Cerebellar cortex (tissue), 1 donor: ENCODE results near the gene TP53TG5.

ENCODE experiments used
- DNase-seq: peaks from one replicate; pipeline ENCODE4 v3.0.0-alpha.2; 2015; ENCODE audit warnings: low spot score

The TP53TG5 gene

GRCh38 chr20:45378191-45378590, at the start of gene TP53TG5:
Gene TP53TG5 (minus strand): TSS chr20:45378325. CDS start chr20:45378236, 89 bp downstream.
- DNase-seq, result no peak

- no peak for DNase-seq
Observed at GRCh38 chr20:45427236-45428149, 49.4 kb upstream of the TP53TG5 start.

- DNase-seq, result no peak
Observed at GRCh38 chr20:45426320-45427016, 48.3 kb upstream of the TP53TG5 start.

DNA sequence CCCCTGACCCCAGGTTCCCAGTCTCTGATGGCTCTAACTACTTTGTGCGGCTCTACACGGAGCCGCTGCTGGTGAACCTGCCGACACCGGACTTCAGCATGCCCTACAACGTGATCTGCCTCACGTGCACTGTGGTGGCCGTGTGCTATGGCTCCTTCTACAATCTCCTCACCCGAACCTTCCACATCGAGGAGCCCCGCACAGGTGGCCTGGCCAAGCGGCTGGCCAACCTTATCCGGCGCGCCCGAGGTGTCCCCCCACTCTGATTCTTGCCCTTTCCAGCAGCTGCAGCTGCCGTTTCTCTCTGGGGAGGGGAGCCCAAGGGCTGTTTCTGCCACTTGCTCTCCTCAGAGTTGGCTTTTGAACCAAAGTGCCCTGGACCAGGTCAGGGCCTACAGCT, 47.4 kb upstream of the TP53TG5 start:
- DNase-seq, result no peak

DNA sequence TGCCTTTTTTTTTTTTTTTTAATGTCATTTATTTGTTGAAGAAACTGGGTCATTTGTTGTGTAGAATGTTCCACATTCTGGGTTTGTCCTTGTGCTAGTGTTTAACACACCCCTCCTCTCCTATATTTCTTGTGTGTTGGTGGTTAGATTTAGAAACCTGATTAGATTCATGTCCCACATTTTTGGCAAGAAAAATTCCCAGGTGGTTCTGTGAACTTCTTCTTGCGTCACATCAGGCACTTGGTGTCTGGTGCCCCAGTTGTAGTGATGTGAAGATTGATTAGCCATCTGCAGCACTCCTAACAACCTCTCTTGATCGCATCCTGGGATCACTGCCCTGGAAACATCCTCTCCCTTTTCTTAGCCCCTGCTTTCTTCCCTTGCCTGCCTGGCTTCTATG, 45.6 kb upstream of the TP53TG5 start:
- no peak for DNase-seq

- DNase-seq, result no peak
Observed at GRCh38 chr20:45420125-45420524, 42.0 kb upstream of the TP53TG5 start.

- DNase-seq, result no peak
Observed at GRCh38 chr20:45419188-45420091, 41.3 kb upstream of the TP53TG5 start.

DNA sequence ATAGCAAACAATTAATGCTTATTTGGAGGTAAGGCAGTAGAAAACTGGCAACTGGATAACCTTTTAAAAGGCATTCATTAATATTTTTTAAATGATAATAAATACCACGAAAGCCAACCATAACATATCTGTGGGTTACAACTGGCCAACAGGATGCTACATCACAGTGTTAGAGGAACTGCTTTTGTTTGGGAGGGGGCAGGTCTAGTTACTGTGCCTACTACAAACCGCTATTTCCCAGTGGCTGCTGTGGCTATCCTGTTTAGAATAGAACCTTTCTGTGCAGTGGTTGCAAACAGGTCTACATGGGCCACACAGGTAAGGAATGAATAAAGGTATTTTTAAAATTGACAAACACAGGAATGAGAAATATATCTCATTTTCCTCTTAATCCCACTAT, 38.8 kb upstream of the TP53TG5 start:
- no peak for DNase-seq

DNA sequence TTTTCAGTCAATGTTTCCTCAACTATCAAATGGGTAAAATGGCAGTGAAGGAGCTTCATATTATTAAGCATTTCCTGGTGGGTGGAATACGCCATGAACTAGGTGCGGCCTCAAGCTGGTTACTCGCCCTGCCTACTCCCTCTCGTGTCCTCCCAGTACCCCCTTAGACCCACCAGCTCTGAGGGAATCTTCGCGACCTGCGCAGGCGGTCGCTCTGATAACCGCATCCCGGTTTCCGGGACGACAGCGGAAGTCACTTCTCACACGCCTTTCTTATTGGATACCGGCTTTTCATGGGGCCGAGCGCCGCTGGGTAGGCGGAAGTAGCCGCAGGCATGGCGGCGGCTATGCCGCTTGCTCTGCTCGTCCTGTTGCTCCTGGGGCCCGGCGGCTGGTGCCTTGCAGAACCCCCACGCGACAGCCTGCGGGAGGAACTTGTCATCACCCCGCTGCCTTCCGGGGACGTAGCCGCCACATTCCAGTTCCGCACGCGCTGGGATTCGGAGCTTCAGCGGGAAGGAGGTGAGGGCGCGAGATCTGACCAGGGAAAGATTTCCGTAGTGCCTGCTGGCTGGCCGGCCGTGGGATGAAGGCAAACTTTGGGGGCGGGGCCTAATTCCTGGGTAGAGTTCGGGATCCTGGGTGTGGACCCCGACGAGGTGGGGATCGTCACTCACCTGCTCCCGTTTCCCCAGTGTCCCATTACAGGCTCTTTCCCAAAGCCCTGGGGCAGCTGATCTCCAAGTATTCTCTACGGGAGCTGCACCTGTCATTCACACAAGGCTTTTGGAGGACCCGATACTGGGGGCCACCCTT, 37.9 kb upstream of the TP53TG5 start, which contains the start of gene PIGT:
TSS of gene PIGT (plus strand) at position 320 of the 816 bp plus-strand sequence. CDS start at position 336, 16 bp downstream.
- DNase-seq, result peak; percentile 93

- no peak for DNase-seq
Observed at GRCh38 chr20:45413479-45413878, 35.4 kb upstream of the TP53TG5 start.

DNA sequence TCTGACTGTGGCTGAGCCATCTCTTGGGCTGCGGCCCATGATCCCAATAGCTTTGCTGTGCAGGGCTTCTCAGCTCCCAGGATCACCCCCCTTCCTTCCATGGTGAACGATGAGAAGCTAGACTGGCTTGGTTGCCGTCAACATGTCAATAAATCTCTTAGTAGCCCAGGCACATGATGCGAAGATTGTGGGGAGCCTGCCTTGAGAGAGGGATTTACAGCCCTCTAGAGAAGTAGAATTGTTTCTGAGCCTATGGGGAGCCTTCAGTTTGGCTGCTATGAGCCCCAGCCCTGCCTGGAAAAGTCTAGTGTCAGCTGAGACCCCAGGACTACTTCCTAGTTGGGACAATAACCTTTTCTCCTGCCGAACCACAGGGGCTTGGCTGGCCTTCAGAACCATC, 34.5 kb upstream of the TP53TG5 start:
- no peak for DNase-seq

- DNase-seq, result no peak
Observed at GRCh38 chr20:45410887-45411286, 32.8 kb upstream of the TP53TG5 start.

DNA sequence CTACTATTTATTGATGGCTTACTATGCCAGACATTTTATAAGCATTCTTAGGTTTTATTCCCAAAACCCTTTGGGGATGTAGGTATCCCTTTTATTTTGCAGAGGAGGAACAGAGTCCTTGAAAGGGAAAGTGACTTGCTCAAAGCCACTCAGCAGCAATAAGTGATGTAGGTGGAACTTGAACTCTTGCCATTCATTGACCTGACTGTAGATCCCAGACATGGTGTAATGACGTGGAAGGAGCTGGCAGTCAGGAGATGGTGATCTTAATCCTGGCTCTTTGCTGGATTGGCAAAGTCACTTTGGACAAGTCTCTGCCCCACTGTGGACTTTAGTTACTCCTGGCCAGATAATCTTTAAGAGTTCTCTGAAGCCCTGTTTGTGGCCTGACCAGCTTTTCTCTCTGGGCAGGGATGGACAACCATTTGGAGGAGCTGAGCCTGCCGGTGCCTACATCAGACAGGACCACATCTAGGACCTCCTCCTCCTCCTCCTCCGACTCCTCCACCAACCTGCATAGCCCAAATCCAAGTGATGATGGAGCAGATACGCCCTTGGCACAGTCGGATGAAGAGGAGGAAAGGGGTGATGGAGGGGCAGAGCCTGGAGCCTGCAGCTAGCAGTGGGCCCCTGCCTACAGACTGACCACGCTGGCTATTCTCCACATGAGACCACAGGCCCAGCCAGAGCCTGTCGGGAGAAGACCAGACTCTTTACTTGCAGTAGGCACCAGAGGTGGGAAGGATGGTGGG, 31.6 kb upstream of the TP53TG5 start:
- DNase-seq, result no peak

DNA sequence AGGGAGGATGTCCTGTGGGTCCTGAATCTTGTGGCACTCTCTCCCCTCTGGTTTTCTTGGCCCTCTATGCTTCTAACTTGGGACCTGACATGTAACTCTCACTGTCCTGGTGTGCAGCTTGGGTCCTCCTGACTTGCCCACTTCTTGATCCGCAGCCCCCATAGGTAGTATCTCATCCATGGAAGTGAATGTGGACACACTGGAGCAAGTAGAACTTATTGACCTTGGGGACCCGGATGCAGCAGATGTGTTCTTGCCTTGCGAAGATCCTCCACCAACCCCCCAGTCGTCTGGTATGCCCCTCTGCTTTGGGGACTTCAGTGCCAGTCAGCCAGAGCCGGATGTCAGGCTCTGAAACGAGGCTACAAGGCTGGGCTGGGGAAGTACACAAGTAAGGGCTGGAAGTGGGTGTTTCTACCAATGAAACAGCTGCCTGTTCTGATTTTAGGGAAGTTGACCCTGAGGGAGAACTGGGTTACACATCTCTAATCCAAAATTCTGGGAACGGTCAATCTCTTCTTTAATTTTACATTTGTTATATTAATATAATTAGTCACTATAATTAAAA, 30.6 kb upstream of the TP53TG5 start:
- no peak for DNase-seq

- peak; percentile 59 for DNase-seq
Observed at GRCh38 chr20:45407783-45408645, 29.9 kb upstream of the TP53TG5 start, which contains the start of gene DBNDD2. Gene DBNDD2 (plus strand): TSS chr20:45408289. CDS start chr20:45408468, 179 bp downstream.

DNA sequence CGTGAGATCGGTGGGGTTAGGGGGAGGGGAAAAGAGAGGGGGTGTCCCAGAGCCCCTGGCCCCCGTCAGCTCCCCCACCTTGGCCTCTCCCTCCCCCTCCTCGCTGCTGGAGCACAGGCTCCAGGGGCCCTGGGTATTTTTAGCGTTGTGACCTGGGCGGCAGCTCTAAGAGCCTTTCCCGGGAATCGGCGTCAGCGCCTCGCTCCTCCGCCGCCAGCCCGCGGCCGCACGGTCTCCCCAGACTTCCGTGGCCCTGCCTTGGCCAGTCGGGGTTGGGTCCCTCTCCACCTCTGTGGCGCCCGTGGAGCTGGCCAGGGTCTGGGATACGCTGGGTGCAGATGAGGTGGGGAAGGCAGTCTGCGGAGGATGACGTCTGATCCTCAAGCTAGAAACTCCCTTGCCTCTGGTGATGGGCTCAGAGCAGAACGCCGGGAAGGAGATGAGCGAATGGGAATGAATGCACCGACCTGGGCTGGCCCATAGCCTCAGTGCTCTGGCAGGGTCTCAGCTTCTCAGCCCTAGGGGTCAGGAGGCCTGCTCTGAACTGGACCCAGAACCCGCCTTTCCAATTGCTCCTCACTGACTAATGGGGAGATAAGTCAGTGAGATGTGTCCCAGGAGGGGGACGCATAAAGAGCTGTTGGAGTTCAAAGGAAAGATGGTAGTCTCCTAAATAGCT, 29.1 kb upstream of the TP53TG5 start:
- DNase-seq, result peak; percentile 73

DNA sequence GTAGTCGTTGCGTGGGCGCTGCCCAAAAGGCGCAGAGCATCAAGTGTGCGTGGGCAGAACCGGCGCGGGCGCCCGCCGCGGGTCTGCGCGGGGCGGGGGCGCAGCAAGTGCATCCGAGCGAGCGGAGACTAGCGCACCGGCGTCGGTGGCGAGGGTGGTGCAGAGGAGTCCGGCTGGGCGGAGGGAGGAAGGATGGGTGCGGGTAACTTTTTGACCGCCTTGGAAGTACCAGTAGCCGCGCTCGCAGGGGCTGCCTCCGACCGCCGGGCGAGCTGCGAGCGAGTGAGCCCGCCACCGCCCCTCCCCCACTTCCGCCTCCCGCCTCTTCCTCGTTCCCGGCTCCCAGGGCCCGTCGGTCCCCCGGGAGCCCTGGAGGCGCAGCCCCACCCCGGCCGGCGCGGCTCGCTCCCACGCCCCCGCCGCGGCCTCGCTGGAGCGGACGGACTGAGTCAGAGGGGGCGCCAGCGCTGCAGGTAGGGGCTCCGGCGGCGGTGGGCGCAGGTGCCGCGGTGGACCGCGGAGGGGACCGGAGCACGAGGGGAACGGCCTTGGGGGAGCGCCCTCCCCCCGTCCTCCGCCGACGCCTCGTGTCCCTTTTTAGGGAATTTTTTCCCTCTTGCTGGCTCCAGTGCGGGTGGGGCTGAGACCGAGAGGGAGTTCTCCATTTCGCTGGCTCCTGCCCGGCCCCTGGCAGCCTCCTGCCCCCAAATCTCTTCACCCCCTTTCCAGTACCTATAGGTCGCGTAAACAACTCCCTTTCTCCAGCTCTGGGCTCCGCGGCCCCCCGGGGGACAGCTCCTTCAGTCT, 28.3 kb upstream of the TP53TG5 start:
- DNase-seq, result peak; percentile 40
